ENCODE results near the gene DIAPH3.

Gene DIAPH3

GRCh38 chr13:59730026-59730425, 433.7 kb downstream of the DIAPH3 start:
- TF ChIP-seq CTCF (conservative IDR thresholded peaks at IDR 0.05) (no peak), ZFX (IDR thresholded peaks at IDR 0.05) (no peak)
- no peak overlapping the region for H3K27ac ChIP-seq

GRCh38 chr13:59728896-59729545, 434.7 kb downstream of the DIAPH3 start:
- TF ChIP-seq CTCF (conservative IDR thresholded peaks at IDR 0.05) (no peak), ZFX (IDR thresholded peaks at IDR 0.05) (no peak)

GRCh38 chr13:59721926-59722910, 441.5 kb downstream of the DIAPH3 start:
- TF ChIP-seq ZFX (IDR thresholded peaks at IDR 0.05) (no peak), CTCF (conservative IDR thresholded peaks at IDR 0.05) (no peak)
- H3K27ac ChIP-seq = no peak overlapping the region

More at GRCh38 chr13:59728896-59729545, 434.7 kb downstream of the DIAPH3 start:
- H3K27ac ChIP-seq = no peak overlapping the region

DNA sequence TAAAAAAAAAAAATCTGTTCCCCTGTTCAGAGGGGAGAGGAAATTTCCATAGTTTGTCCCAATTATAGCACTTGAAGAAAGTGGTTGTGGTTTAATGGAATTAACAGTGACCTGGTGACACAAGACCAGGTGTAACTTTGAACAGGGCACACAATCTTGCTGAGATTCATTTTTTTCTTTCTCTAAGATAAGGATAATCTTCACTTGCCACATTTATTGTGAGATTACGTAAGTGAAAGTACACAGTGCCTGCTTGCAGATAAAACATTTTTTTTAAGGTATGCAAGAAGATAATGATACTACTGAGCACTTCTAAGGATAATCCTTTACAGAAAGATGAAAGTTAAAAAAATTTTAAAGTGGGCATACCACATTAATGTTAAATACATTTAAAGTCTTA, 448.1 kb downstream of the DIAPH3 start:
- no peak for TF ChIP-seq CTCF (conservative IDR thresholded peaks at IDR 0.05)
- TF ChIP-seq ZFX (IDR thresholded peaks at IDR 0.05) = no peak
- H3K27ac ChIP-seq = no peak overlapping the region

DNA sequence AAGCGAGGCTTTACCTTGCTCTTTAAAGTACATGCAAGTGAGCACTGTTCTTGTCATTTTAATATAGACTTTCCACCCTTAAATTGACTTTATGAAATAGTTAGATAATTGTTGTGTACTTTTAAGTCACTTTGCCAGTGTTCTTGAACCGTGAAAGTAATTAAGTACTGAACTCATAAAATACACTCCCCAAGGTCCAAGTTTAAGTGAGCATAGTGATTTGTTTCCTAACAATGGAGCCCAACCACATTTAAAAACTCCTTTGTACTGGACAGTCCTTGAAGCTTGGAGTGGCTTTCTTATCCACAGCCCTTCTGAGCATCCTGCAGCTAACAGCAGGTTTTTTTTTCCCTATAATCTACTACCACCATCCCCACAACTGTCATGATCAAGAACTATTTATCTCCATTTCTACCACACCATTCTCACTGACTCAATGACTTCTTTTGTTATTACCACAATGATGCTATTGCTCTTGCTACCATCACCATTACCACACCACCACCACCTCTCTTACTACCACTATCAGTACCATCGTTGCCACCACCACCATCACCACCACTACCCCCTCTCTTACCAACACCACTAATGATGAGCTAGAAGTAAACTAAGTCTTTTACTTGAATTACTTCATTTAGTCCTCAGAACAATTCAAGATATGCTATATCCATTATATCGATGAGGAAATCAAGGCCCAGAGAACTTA, 452.6 kb downstream of the DIAPH3 start:
- no peak for TF ChIP-seq ZFX (IDR thresholded peaks at IDR 0.05)
- TF ChIP-seq CTCF (conservative IDR thresholded peaks at IDR 0.05) = no peak

DNA sequence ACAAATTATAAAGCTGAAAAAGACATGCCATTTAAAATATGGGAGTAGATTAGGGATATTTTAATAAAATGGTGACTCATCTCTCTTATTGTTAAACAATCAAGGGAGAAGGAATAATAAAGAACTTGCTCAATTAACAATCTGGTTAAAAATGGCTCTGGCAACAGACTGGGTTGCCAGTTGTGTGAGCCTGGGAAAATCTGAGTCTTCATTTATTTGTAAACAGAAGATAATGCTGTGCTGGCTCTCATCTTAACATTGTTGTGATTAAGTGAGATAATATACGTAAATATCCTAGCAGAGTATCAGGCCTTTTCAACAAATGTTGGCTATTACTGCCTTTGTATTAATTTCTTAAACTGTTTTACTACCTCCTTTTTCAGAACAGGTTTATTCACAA, 453.3 kb downstream of the DIAPH3 start:
- no peak for TF ChIP-seq CTCF (conservative IDR thresholded peaks at IDR 0.05)
- no peak overlapping the region for H3K27ac ChIP-seq

More for the DNA sequence above, 452.6 kb downstream of the DIAPH3 start:
- H3K27ac ChIP-seq = no peak overlapping the region

All from C4-2B (cell line).